Thyroid gland (tissue), 4 donors: ENCODE data around the gene NEDD4L.

ENCODE experiments used
- CTCF ChIP-seq, 6 experiments: fragments of 200-600 bp in 3 of 6; fragments of 450-650 bp in 3 of 6; sonication (generic) in 3 of 6; IDR thresholded peaks; one replicate each; pipeline ENCODE4 v1.5.1; 2016 to 2019; ENCODE audit warnings: antibody characterized with exemption in 6 of 6, mild to moderate bottlenecking in 2 of 6, inconsistent platforms in 1 of 6, moderate library complexity in 1 of 6
- POLR2A ChIP-seq, 2 donors: fragments of 450-650 bp; IDR thresholded peaks; one replicate each; pipeline ENCODE4 v1.6.1; 2017; ENCODE audit warnings: antibody characterized with exemption in 2 of 2, mild to moderate bottlenecking in 2 of 2, moderate library complexity in 1 of 2

GRCh38 chr18:58229162-58229561 is 185.1 kb downstream of the NEDD4L start:
- no peak for TF ChIP-seq CTCF (IDR thresholded peaks at IDR 0.05)
- no peak for TF ChIP-seq POLR2A (IDR thresholded peaks at IDR 0.05)
